Measurements from ENCODE around the gene KRT14. TPM values are rescaled to one million over a fixed set of nuclear protein-coding genes. Genes with fewer than 3 reads are reported as not detected.

The KRT14 gene
- total and polyA plus RNA-seq, 2 of the 4 experiments (the other 2 are of a cell fraction) = not detected

- ATAC-seq (ENCODE audit: low read depth) (no peak), DNase-seq (no peak)
- Histone ChIP-seq H4K20me1 (ENCODE audit: insufficient read depth, low read length) (no peaks in the 10 kb centered on the region), H3K9me1 (ENCODE audit: insufficient read depth, low read length) (no peaks in the 10 kb centered on the region), H3K36me3 (ENCODE audit: control insufficient read depth, insufficient read depth, low read length) (no peaks in the 10 kb centered on the region), H3K27me3 (ENCODE audit: control insufficient read depth, insufficient read depth, low read length) (peaks cover 35% of the 10 kb centered on the region), H3K9ac (ENCODE audit: low read depth, low read length) (no peak overlapping the region), H3K4me3 (ENCODE audit: insufficient read depth, low read depth, low read length) (no peak overlapping the region), H3K18ac (ENCODE audit: low read depth, low read length) (no peak overlapping the region), H3K56ac (ENCODE audit: extremely low read depth, insufficient read depth, low read length) (no peak overlapping the region), H2BK20ac (ENCODE audit: low read depth, low read length) (no peak overlapping the region), H2BK120ac (ENCODE audit: low read depth, low read length) (no peak overlapping the region), H2AK5ac (ENCODE audit: low read depth, low read length) (no peak overlapping the region), H2BK5ac (ENCODE audit: low read depth, low read length, poor library complexity, severe bottlenecking) (no peak overlapping the region), H3K4ac (ENCODE audit: low read depth, low read length) (no peak overlapping the region), H3K79me1 (ENCODE audit: low read depth in 1 of 2, low read length in 2 of 2) (no peaks in the 10 kb centered on the region), H4K91ac (ENCODE audit: insufficient read depth, low read depth, low read length) (no peak overlapping the region), H3K9me3 (ENCODE audit: control insufficient read depth, insufficient read depth, low read length) (no peaks in the 10 kb centered on the region), H2AK9ac (replicated peaks; ENCODE audit: low read depth, low read length, poor library complexity) (no peak overlapping the region), H3K14ac (replicated peaks; ENCODE audit: low read depth, low read length) (no peak overlapping the region), H4K5ac (ENCODE audit: low read depth, low read length) (no peak overlapping the region), H2AFZ (replicated peaks; ENCODE audit: low read length, poor library complexity) (no peak overlapping the region), H3K4me2 (ENCODE audit: low read depth, low read length) (no peak overlapping the region), H2BK15ac (ENCODE audit: low read depth, low read length) (no peak overlapping the region), H4K8ac (ENCODE audit: low read depth in 2 of 2, low read length in 2 of 2) (no peak overlapping the region), H3K4me1 (ENCODE audit: control insufficient read depth, insufficient read depth, low read length) (no peaks in the 10 kb centered on the region), H3K23ac (ENCODE audit: low read depth, low read length) (no peak overlapping the region), H3K27ac (ENCODE audit: insufficient read depth, low read length) (no peak overlapping the region)
- TF ChIP-seq RFX5 (IDR thresholded peaks at IDR 0.05; ENCODE audit: low read depth, low read length) (no peak), POLR2A (IDR thresholded peaks at IDR 0.05; ENCODE audit: low read depth, low read length) (no peak), CTCF (conservative IDR thresholded peaks at IDR 0.05; ENCODE audit: low read depth, low read length) (no peak), FOS (IDR thresholded peaks at IDR 0.05; ENCODE audit: low read depth, low read length) (no peak), BHLHE40 (IDR thresholded peaks at IDR 0.05; ENCODE audit: low read depth, low read length) (no peak), RAD21 (IDR thresholded peaks at IDR 0.05; ENCODE audit: low read length) (no peak), CHD1 (IDR thresholded peaks at IDR 0.05; ENCODE audit: low read depth, low read length) (no peak), RCOR1 (IDR thresholded peaks at IDR 0.05; ENCODE audit: insufficient replicate concordance, low read length) (no peak), NFE2L2 (IDR thresholded peaks at IDR 0.05; ENCODE audit: low read depth, low read length) (no peak), SMC3 (IDR thresholded peaks at IDR 0.05; ENCODE audit: low read depth, low read length) (no peak), MAFK (IDR thresholded peaks at IDR 0.05; ENCODE audit: low read depth, low read length) (no peak), CEBPB (IDR thresholded peaks at IDR 0.05; ENCODE audit: low read depth, low read length) (no peak), MXI1 (IDR thresholded peaks at IDR 0.05; ENCODE audit: borderline replicate concordance, low read depth, low read length) (no peak), MAZ (IDR thresholded peaks at IDR 0.05; ENCODE audit: borderline replicate concordance, low read depth, low read length) (no peak), ELK1 (IDR thresholded peaks at IDR 0.05; ENCODE audit: borderline replicate concordance, low read depth, low read length) (no peak)
- ChIA-PET POLR2A (ENCODE audit: unreplicated experiment) (no interaction called here), CTCF (no interaction called here)
- in situ Hi-C loops (cut with MboI; ENCODE audit: low sequenced_read_pairs) = no loop called here
- no TSS peak for BruUV-seq (replicated peaks)
- dilution Hi-C loops (cut with HindIII; ENCODE audit: low sequenced_read_pairs, unreplicated experiment) = no loop called here
- intact Hi-C loops (cut with micrococcal nuclease) = no loop called here
- WGBS, 2 experiments (ENCODE audit: extremely low coverage in 2 of 2, insufficient read length in 1 of 2) = no CpG with 5 or more reads among the region's 3 CpGs
Observed at GRCh38 chr17:41617136-41617535, 30.4 kb upstream of the KRT14 start.

All from IMR-90 (cell line).